HG03571 (cell line): ENCODE measurements around the gene GZMH.
"Not testable (repeated sequence)": the region's sequence is repeated elsewhere in the genome, so short reads cannot be mapped to it uniquely, and the experiment has no call there.

ENCODE experiments used
- ATAC-seq: cut with Tn5 transposase; IDR thresholded peaks from one replicate; pipeline ENCODE4 v1.9.1; 2021; ENCODE audit not compliant: unreplicated experiment

Gene GZMH, protein sequence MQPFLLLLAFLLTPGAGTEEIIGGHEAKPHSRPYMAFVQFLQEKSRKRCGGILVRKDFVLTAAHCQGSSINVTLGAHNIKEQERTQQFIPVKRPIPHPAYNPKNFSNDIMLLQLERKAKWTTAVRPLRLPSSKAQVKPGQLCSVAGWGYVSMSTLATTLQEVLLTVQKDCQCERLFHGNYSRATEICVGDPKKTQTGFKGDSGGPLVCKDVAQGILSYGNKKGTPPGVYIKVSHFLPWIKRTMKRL

DNA sequence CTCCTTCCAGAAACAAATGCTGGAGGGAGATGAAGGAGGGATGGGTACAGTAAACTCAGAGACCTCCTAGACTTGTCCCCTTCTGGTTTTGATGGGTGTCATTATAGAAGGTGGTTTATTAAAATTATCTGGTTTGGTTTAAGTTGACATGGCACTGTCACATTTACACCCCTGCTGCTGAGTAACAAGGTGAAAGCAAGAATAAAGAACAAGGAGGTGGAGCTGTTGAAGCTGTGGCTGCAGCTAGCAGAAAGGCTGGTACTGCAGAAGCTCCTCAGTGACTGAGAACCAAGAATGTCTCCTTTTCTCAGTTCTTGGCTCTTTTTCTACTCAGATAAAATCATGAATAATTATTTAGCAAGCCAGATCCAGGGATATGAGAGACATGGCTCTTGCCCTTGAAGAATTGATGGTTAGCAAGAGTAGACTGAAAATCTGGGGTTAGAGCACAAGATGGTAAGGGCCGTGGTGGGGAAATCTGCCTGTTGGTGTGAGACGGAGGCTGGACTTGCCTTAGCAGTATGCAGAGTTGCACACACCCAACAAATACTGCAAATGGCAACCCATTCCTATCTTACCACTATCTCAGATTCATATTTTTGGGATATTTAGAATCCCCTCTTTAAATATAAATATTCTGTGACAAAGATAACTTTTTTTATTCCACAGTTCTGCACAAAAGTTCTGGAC is at the start of gene GZMH:
Gene GZMH, minus strand, starts transcription at position 31 of the 690 bp plus-strand sequence. CDS start 72 bp downstream, outside the sequence.
- no peak for ATAC-seq

DNA sequence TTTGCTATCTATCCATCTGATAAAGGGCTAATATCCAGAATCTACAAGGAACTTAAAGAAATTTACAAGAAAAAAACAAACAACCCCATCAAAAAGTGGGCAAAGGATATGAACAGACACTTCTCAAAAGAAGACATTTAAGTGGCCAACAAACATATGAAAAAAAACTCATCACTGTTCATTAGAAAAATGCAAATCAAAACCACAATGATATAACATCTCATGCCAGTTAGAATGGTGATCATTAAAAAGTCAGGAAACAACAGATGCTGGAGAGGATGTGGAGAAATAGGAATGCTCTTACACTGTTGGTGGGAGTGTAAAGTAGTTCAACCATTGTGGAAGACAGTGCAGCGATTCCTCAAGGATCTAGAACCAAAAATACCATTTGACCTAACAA is 38.9 kb upstream of the GZMH start:
- ATAC-seq: not testable (repeated sequence)

DNA sequence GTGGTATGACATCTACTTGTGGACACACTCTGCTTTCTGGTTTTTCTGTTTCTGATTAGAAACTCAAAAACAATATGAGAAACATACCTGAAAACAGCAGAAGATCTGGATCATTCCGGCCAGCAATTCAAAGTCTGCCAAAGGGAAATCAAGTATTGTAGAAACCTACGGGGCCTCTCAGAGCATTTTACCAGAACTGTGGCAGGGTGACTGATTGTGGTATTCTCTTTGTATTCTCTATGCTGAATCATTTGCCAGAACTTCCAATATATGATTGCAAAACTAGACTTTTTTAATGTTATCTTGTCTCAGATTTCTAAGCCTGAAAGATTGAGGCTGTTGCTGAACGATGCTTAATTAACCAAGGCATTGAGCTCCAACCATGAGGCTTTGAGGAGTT is 30.4 kb upstream of the GZMH start:
- no peak for ATAC-seq

DNA sequence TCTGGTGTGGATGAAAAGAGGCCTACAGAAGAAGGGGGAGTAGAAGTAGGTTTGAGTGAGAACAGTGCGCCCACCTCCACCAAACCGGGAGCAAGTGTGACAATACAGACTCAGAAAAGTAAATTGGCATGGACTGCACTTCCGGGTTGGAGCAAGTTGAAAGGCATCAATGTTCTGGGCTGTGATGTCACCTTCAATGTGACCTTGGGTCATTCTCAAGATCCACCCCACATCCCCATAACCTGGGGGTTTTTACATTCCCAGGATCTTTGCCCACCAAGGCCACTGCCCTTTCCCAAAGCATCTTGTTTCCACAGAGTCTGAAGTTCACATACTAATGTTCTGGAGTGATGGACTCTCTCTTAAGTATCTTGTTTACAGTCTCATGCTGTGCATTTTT is 29.8 kb upstream of the GZMH start:
- ATAC-seq: no peak

DNA sequence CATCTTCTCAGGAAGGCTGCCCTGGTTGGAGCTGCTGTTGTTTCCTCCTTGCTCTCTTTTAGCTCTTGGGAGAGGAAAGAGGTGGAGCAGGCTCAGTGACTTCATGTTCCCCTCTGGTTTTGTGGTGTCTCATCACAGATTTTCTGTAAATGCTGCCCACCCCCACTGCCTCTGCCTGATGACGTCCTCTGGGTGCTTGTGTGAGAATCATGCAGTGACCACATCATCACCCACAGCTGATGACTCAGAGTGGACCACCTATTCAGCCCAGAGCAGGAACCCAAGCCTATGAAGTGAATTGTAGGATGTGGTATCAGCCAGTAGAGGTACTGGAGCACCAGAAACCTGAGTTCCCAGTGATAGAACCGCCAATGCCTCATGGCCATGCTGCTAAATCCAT is 24.7 kb upstream of the GZMH start, which contains the start of gene GZMB:
Gene GZMB, minus strand, starts transcription at position 33 of the 400 bp plus-strand sequence. Its CDS starts 30 bp downstream, at position 3.
- no peak for ATAC-seq

DNA sequence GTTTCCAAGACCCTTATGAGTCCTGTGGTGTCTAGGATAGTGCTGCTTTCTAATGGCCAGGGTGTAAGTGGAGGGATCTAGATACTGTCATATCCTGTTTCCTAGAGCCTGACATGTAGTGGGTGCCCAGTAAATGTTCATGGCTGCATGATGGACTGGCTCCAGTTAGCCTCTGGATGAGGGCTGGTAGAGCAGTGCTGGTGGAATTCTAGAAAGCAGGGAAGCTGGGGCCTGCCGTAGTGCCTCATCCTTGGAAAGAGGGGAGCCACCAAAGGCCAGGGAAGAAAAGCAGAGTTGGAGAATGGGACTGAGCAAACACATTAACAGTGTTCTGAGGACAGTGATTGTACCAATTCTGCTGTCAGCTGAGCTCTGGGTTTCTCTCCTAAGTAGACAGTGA is 23.9 kb upstream of the GZMH start:
- no peak for ATAC-seq

DNA sequence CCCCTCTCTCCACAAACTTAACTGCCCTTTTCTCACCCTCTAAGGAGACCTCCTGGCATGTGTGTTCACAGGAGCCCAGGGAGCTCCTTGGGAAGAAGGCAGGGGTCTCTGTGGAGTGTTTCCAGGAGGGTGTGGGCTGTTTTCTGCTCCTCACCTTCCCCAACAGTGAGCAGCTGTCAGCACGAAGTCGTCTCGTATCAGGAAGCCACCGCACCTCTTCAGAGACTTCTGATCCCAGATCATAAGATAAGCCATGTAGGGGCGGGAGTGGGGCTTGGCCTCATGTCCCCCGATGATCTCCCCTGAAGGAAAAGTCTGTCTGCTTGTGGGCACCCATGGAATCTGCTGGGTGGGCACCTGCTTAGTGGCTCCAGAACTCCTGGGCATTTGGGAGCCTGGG is 23.3 kb upstream of the GZMH start:
- no peak for ATAC-seq

DNA sequence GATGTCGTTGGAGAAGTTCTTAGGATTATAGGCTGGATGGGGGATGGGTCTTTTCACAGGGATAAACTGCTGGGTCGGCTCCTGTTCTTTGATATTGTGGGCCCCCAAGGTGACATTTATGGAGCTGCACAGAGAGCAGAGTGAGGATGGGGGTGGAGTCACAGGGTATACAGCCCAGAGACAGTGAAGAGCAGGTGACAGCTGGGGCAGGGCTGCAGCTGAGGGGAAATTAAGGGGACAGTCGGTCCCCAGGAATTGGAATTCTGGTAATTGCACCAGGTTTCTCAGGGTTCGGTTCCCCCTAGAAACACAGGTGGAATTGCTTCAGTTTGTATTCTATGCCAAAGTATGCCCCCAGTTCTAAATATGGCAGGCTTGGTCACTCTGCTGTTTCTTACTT is 22.9 kb upstream of the GZMH start:
- no peak for ATAC-seq

DNA sequence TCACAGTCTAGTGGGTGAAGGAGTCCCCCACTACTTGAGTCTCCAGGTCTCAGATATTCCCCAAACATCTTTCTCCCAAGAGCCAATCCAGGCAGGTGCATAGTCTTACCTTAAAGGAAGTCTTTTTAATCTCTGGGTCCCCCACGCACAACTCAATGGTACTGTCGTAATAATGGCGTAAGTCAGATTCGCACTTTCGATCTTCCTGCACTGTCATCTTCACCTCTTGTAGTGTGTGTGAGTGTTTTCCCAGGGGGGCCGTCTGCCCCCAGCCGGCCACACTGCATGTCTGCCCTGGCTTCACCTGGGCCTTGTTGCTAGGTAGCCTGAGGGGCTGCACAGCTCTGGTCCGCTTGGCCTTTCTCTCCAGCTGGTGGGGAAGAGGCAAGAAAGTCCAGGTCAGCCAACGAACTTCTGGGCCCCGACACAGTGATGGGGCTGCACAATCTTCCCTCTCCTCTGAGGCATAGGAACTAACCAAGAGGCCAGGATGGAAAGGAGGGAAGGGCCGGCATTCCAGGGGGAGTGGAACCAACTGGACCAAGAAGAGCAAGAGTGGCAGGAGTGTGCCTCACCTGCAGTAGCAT is 22.4 kb upstream of the GZMH start:
- ATAC-seq: no peak

DNA sequence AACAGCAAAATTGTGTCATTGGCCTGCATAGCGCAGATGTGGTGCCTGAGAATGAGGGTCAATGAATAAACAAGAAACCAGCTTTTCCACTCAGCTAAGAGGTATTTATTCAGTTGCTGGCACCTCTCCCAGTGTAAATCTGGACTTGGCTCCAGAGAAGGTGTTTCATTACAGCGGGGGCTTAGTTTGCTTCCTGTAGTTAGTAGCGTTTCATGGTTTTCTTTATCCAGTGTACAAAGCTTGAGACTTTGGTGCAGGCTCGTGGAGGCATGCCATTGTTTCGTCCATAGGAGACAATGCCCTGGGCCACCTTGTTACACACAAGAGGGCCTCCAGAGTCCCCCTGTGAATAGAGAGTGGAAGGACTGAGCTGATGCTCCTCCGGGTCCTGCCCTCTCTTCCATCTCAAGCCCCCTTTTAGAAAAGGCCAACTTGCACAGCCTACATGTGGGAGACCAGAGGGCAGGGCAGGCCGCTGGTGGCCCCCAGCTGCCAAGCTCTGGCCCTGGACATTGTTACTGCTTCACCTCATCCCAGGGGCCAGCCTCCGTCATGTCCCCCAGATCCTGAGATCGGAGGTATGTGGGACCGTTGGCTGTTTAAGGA is 21.5 kb upstream of the GZMH start:
- ATAC-seq: no peak

DNA sequence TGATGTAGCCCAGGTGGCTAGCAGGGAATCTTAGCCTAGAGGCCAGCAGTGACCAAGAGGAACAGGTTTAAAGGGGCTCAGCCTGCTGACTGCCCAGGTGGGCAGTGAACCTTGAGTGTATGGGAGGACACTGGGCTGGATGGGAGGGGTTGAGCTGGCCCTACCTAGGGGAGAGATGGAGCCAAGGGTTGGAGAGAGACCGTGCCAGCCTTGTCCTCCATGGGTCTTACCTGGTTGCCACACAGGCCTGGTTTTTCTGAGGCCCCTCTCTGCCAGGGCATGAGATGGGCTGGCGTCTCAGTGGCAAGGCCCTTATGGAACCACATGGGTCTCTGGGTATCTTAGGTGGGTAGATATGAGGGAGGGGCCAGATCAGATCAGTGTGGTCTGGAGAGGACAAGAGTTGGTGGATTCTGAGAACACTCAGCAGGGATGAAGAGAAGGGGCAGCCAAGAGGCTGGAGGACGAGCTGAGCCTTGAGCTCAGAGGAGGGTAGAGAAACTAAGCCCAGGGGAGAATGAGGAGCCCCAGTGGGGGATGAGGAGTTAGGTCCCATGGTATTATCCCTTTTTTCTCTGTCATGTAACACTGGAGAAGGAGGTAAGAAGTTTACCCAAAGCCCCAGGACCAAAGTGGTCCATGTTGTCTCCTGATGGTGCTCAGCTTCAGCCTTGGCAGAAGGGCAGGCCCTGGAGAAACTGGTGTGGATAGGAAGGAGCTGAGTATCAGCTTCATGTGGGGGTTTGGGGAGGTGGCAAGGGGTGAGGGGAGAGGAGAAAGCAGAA is 20.8 kb upstream of the GZMH start:
- no peak for ATAC-seq

DNA sequence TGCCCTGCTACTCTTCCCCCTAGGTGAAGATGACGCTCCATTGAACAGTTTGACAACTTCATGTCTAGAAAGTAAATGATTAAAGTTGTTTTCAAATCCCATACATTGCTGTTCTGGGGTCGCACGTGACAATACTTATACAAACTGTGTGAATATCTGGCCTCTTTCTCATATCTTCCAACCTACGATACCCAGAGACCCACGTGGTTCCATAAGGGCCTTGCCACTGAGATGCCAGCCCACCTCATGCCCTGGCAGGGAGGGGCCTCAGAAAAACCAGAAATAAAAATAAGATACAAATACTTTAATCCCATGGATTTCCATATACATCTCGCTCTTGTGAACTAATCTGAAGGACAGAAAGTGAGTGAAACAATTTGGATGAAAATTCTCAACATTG is 20.0 kb upstream of the GZMH start:
- no peak for ATAC-seq

DNA sequence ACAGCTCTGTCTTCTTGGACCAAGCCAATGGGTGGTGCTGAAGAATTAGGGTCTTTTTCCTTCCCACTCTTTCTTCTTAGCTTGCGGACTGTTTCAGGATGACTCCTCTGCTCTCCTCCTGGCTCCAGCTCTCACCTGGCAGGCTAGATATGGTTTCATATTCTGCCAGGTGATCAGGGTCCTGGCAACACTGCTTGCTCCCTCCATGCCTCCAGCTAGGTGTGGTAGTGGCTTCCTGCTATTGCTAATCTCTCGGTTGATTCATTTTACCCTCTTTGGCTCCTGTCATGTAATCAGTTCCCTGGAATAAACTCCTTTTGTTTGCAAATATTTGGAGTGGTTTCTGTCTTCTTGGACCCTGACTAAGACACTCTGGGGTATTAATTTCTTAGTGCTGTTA is 4.3 kb upstream of the GZMH start:
- no peak for ATAC-seq

DNA sequence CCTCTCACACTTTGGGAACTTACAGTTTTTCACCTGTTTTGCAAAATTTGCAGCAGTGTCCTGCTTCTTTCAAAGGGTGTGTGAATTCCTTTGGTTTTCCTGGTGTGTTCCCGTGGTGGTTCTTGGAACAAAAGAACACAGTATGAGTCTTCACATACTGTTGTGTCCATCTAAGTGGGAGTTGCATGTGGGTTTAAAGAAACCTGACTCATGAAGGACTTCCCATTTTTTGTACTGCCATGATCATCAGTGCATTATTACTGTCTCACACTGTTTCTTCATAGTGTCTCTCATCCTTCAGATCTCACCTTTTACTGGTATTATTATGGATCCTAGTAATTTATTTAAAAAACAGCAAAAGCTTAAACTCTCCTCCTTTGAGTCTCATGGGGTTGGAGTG is 3.8 kb upstream of the GZMH start:
- no peak for ATAC-seq

DNA sequence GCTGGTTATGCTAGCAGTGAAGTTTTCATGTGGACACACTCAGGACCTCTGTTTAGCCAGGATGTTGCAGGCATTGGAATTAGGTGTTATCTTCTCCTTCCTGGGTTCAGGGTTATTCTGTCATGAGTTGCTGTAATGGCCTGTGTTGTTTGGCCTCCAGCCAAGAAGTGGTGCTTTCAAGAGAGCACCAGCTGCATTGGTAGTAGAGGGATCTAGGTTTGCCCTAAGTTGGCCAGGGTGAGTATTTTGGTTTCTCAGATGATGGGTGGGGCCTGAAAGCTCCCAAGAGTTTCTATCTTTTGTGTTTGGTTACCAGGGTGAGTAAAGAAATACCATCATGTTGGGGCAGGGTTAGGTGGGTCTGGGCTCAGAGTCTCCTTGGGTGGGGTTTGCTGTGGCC is 2.7 kb upstream of the GZMH start:
- ATAC-seq: no peak

DNA sequence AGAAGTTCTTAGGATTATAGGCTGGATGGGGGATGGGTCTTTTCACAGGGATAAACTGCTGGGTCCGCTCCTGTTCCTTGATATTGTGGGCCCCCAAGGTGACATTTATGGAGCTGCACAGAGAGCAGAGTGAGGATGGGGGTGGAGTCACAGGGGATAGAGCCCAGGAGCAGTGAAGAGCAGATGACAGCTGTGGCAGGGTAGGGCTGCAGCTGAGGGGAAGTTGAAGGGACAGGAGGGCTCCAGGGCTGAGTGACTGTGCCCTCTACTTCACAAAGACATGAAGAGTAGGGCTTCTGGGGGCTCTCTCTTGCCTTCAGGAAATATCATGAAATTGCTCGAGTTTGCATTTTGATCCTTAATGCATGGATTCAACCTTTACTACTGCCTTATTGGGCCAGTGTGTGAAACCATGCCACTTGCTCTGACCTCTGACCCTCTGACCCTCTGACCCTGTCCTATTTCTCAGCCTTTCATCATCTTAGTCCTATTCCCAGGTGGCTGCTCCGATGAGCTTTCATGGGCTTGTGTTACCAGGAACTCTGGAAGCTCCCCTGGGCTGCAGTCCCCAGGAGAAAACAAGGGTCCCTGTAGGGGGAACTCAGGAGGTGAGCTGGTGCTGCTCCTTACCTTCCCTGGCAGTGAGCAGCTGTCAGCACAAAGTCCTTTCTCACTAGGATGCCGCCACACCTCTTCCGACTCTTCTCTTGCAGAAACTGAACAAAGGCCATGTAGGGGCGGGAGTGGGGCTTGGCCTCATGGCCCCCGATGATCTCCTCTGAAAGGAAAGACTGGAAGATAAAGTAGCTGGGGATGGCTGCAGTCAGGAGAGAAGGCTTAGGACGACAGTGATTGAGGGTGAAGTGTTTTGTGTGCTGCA is 1.6 kb downstream of the GZMH start:
- ATAC-seq: no peak

DNA sequence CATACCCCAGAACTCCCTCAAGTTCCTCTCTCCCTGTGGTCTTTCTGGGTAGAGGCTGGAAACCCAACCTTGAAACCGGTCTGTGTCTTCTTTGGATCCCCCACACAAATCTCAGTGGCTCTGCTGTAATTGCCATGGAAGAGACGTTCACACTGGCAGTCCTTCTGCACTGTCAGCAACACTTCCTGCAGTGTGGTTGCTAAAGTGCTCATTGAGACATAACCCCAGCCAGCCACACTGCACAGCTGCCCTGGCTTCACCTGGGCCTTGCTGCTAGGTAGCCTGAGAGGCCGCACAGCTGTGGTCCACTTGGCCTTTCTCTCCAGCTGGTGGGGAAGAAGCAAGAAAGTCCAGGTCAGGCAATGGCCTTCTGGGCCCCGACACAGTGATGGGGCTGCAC is 2.4 kb downstream of the GZMH start:
- no peak for ATAC-seq

DNA sequence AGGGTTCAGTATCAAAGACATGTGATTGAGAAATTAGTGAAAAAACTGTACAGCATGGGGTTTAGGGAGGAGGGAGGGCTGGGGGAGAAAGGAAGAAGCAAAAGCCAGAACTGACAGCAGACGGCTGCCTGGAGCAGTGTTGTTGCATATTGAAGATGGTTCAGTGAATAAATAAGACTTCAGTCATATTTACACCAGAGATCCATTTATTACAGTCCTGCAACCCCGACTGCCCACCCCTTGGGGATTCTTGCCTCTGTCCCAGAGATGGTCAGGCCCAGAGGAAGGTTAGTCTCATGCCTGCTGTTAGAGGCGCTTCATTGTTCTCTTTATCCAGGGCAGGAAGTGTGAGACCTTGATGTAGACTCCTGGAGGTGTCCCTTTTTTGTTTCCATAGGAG is 3.2 kb downstream of the GZMH start:
- ATAC-seq: no peak

DNA sequence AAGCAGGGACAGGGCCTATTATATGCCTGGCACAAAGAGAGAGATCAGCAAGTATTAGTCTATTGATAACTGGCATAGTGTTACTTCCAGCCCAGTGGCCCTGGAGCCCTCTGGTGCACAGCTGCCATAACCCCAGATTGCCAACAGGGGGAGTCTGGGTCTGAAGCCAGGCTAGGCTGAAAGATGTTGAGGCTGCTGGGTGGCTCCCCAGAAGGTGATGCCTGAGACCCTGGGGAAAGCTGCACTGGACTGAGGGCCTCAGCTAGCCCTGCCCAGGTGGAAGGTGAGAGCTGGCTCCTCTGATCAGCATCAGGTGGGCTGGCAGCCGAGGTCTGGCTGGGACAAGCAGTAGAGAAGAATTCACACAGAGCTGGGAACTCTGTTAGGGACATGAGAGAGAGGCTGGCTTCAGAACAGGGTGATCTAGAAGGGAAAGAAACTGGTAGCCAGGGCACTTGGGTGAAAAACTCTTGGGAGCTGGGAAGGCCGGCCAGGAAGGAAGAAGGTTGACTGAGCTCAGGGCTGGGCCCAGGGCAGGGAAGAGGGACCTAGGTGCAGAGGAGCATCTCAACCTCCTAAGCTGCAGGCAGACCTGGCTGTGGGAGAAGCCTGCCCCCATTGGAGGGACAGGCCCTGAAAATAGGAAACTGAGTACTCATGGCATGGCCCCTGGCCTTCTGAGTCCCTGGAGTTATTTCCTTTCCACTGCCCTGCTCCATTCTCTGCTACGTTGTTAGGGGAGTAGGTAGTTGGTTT is 3.9 kb downstream of the GZMH start:
- peak; percentile 72 for ATAC-seq

DNA sequence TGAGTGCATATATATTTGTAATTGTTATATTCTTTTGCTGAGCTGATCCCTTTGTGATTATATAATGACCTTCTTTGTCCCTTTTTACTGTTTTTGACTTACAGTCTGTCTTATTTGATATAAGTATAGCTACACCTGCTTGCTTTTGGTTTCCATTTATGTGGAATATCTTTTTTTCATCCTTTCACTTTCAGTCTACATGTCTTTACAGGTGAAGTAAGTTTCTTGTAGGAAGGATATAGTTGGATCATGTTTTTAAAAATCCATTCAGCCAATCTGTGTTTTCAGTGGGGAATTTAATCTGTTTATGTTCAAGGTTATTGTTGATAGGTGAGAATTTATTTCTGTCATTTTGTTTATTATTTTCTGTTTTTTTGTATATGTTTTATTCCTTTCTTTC is 12.1 kb downstream of the GZMH start:
- no peak for ATAC-seq
